Adrenal gland (tissue), 5 donors: Measurements from ENCODE around the gene SOCS2.

Source experiments
- CTCF ChIP-seq, 6 experiments: fragments of 450-650 bp in 4 of 6; fragments of 200-600 bp in 2 of 6; sonication (generic) in 1 of 6; IDR thresholded peaks; 1 replicate in 5 of 6; 2 replicates in 1 of 6; pipeline versions ENCODE4 v1.5.1 to v1.8.0; 2016 to 2021; ENCODE audit warnings: antibody characterized with exemption in 6 of 6, mild to moderate bottlenecking in 2 of 6, moderate library complexity in 1 of 6
- POLR2A ChIP-seq, 2 donors: fragments of 450-650 bp; IDR thresholded peaks; one replicate each; pipeline ENCODE4 v1.6.1; 2017; ENCODE audit warnings: antibody characterized with exemption in 2 of 2, mild to moderate bottlenecking in 2 of 2, moderate library complexity in 1 of 2
- donor health status: DM: no; HTN: no; CAD: no.

- TF ChIP-seq CTCF (IDR thresholded peaks at IDR 0.05) = no peak
- no peak for TF ChIP-seq POLR2A (IDR thresholded peaks at IDR 0.05)
These were observed 29.1 kb downstream of the SOCS2 start for GRCh38 chr12:93601591-93601990.
